Common myeloid progenitor, CD34-positive (primary cell): ENCODE data around the gene BICDL1.

ENCODE experiments used
- CTCF ChIA-PET: fragments of 350-600 bp; sonication (Branson Sonifier 250); formaldehyde crosslinking; loops from one replicate; lab custom pipeline; 2021; ENCODE audit warnings: antibody characterized with exemption; lab: Charles Lee
- POLR2A ChIA-PET: fragments of 350-600 bp; sonication (Branson Sonifier 250); formaldehyde crosslinking; loops from one replicate; lab custom pipeline; 2021; ENCODE audit warnings: antibody characterized with exemption; lab: Charles Lee
- DNase-seq, 3 donors: peaks; one replicate each; pipeline versions ENCODE4 v3.0.0 to v3.0.0-alpha.2; 2013
- H3K27ac ChIP-seq, 2 experiments: 1 replicate in 1 of 2; 2 replicates in 1 of 2; pipeline ENCODE4 v1.7.0; 2013; ENCODE audit warnings: inconsistent platforms in 2 of 2, low read length in 2 of 2, mild to moderate bottlenecking in 2 of 2, low read depth in 1 of 2, moderate library complexity in 1 of 2; ENCODE audit not compliant: severe bottlenecking in 2 of 2, insufficient read depth in 1 of 2, poor library complexity in 1 of 2
- H3K27me3 ChIP-seq, 5 experiments: replicated peaks in 2 of 5; 1 replicate in 3 of 5; 2 replicates in 2 of 5; pipeline versions ENCODE4 v1.6.1 to v1.7.0; 2013; ENCODE audit warnings: low read length in 4 of 5, mild to moderate bottlenecking in 2 of 5, moderate library complexity in 2 of 5, inconsistent platforms in 1 of 5; ENCODE audit not compliant: insufficient read depth in 5 of 5, control insufficient read depth in 4 of 5
- H3K36me3 ChIP-seq, 4 experiments: 1 replicate in 2 of 4; 2 replicates in 2 of 4; pipeline versions ENCODE4 v1.6.1 to v1.7.0; 2013; ENCODE audit warnings: low read length in 3 of 4, control low read depth in 1 of 4, mild to moderate bottlenecking in 1 of 4; ENCODE audit not compliant: control insufficient read depth in 4 of 4, insufficient read depth in 4 of 4
- H3K4me1 ChIP-seq, 4 experiments: 1 replicate in 3 of 4; 2 replicates in 1 of 4; pipeline versions ENCODE4 v1.6.1 to v1.7.1; 2013; ENCODE audit warnings: low read length in 3 of 4, mild to moderate bottlenecking in 3 of 4, control low read depth in 1 of 4, inconsistent platforms in 1 of 4, moderate library complexity in 1 of 4; ENCODE audit not compliant: control insufficient read depth in 4 of 4, insufficient read depth in 4 of 4; ENCODE audit errors: control extremely low read depth in 1 of 4
- H3K4me3 ChIP-seq, 7 experiments: 1 replicate in 4 of 7; 2 replicates in 3 of 7; pipeline versions ENCODE4 v1.5.1 to v1.7.0; 2013; ENCODE audit warnings: mild to moderate bottlenecking in 7 of 7, low read length in 6 of 7, moderate library complexity in 6 of 7, inconsistent platforms in 2 of 7, low read depth in 2 of 7, control low read depth in 1 of 7; ENCODE audit not compliant: insufficient read depth in 4 of 7, control insufficient read depth in 1 of 7; ENCODE audit errors: extremely low read depth in 1 of 7
- H3K9me3 ChIP-seq, 5 experiments: 1 replicate in 4 of 5; 2 replicates in 1 of 5; pipeline versions ENCODE4 v1.6.1 to v1.7.1; 2013; ENCODE audit warnings: low read length in 4 of 5, mild to moderate bottlenecking in 2 of 5, inconsistent platforms in 1 of 5, low read depth in 1 of 5, moderate library complexity in 1 of 5; ENCODE audit not compliant: control insufficient read depth in 4 of 5, insufficient read depth in 2 of 5; ENCODE audit errors: control extremely low read depth in 1 of 5
- WGBS: methylation state at CpG from one replicate; pipeline ENCODE4 v1.1.5; 2013; ENCODE audit not compliant: insufficient coverage; 5-methylcytosine and 5-hydroxymethylcytosine counted together

BICDL1 gene

GRCh38 chr12:120049426-120049825 is 60.4 kb downstream of the BICDL1 start:
- Histone ChIP-seq H3K36me3 (no peaks in the 10 kb centered on the region), H3K4me3 (no peak overlapping the region), H3K27ac (no peak overlapping the region), H3K9me3 (no peaks in the 10 kb centered on the region), H3K27me3 (peaks cover 0 to 2% (median 0%) of the 10 kb centered on the region in 5 experiments), H3K4me1 (no peaks in the 10 kb centered on the region)
- DNase-seq, result no peak
- POLR2A ChIA-PET, result no interaction called here
- CTCF ChIA-PET, result no interaction called here
- WGBS, result no CpG with 5 or more reads among the region's 6 CpGs

- no peaks in the 10 kb centered on the region for H3K36me3 ChIP-seq
- H3K4me1 ChIP-seq, result no peaks in the 10 kb centered on the region
- ChIA-PET POLR2A (no interaction called here), CTCF (no interaction called here)
- no peak overlapping the region for H3K4me3 ChIP-seq
- no peaks in the 10 kb centered on the region for H3K9me3 ChIP-seq
- DNase-seq, result no peak
- 100% methylated on average over 1 of the region's 3 CpGs for WGBS
- H3K27ac ChIP-seq, result no peak overlapping the region
- peaks cover 0 to 2% (median 0%) of the 10 kb centered on the region in 5 experiments for H3K27me3 ChIP-seq
Observed at GRCh38 chr12:120051535-120051934, 62.5 kb downstream of the BICDL1 start.

- no peak for DNase-seq
- H3K9me3 ChIP-seq, result no peaks in the 10 kb centered on the region
- ChIA-PET CTCF (no interaction called here), POLR2A (no interaction called here)
- WGBS, result 100% methylated on average over 2 of the region's 4 CpGs
- H3K27ac ChIP-seq, result no peak overlapping the region
- H3K27me3 ChIP-seq, result no peaks in the 10 kb centered on the region
- H3K4me3 ChIP-seq, result no peak overlapping the region
- no peaks in the 10 kb centered on the region for H3K36me3 ChIP-seq
- H3K4me1 ChIP-seq, result no peaks in the 10 kb centered on the region
Observed at GRCh38 chr12:120054293-120054692, 65.3 kb downstream of the BICDL1 start.

GRCh38 chr12:120055231-120056000 is 66.4 kb downstream of the BICDL1 start:
- H3K9me3 ChIP-seq, result no peaks in the 10 kb centered on the region
- no peaks in the 10 kb centered on the region for H3K4me1 ChIP-seq
- no peaks in the 10 kb centered on the region for H3K27me3 ChIP-seq
- ChIA-PET CTCF (no interaction called here), POLR2A (no interaction called here)
- no peaks in the 10 kb centered on the region for H3K36me3 ChIP-seq
- H3K4me3 ChIP-seq, result no peak overlapping the region
- H3K27ac ChIP-seq, result no peak overlapping the region
- WGBS, result no CpG with 5 or more reads among the region's 2 CpGs
- DNase-seq, result no peak

GRCh38 chr12:120056739-120057138 is 67.7 kb downstream of the BICDL1 start:
- Histone ChIP-seq H3K4me3 (no peak overlapping the region), H3K27ac (no peak overlapping the region), H3K9me3 (no peaks in the 10 kb centered on the region), H3K4me1 (no peaks in the 10 kb centered on the region), H3K27me3 (peaks cover 0 to 4% (median 0%) of the 10 kb centered on the region in 5 experiments), H3K36me3 (no peaks in the 10 kb centered on the region)
- ChIA-PET CTCF (no interaction called here), POLR2A (no interaction called here)
- no peak for DNase-seq
- 100% methylated on average over 5 of the region's 5 CpGs for WGBS

- WGBS, result 100% methylated on average over 1 of the region's 1 CpG
- H3K4me1 ChIP-seq, result no peaks in the 10 kb centered on the region
- no peaks in the 10 kb centered on the region for H3K36me3 ChIP-seq
- H3K9me3 ChIP-seq, result no peaks in the 10 kb centered on the region
- ChIA-PET CTCF (no interaction called here), POLR2A (no interaction called here)
- no peak for DNase-seq
- no peak overlapping the region for H3K27ac ChIP-seq
- H3K27me3 ChIP-seq, result peaks cover 0 to 10% (median 0%) of the 10 kb centered on the region in 5 experiments
- no peak overlapping the region for H3K4me3 ChIP-seq
Observed at GRCh38 chr12:120060196-120060595, 71.2 kb downstream of the BICDL1 start.

- DNase-seq, result no peak
- WGBS, result 96% methylated on average over 4 of the region's 5 CpGs
- Histone ChIP-seq H3K27ac (no peak overlapping the region), H3K4me1 (no peaks in the 10 kb centered on the region), H3K4me3 (no peak overlapping the region), H3K9me3 (no peaks in the 10 kb centered on the region), H3K27me3 (peaks cover 0 to 10% (median 0%) of the 10 kb centered on the region in 5 experiments), H3K36me3 (no peaks in the 10 kb centered on the region)
- ChIA-PET POLR2A (no interaction called here), CTCF (no interaction called here)
Observed at GRCh38 chr12:120060717-120061116, 71.7 kb downstream of the BICDL1 start.
